ENCODE results near the gene PUDP.

GRCh38 chrX:7074148-7074907 is 73.6 kb downstream of the PUDP start:
- TF ChIP-seq CTCF (IDR thresholded peaks at IDR 0.05): no peak
- TF ChIP-seq POLR2A (IDR thresholded peaks at IDR 0.05): no peak
